Heart left ventricle (tissue), 13 donors: ENCODE results near the gene PUS1.

Experiments
- CTCF ChIP-seq, 12 donors: fragments of 200-600 bp; sonication (generic) in 4 of 12; IDR thresholded peaks; one replicate each; pipeline versions ENCODE4 v1.5.0 to v1.8.0; 2018 to 2022; ENCODE audit warnings: antibody characterized with exemption in 12 of 12, mild to moderate bottlenecking in 5 of 12
- POLR2A ChIP-seq, 2 donors: fragments of 450-650 bp; IDR thresholded peaks; one replicate each; pipeline ENCODE4 v1.6.1; 2017; ENCODE audit warnings: antibody characterized with exemption in 2 of 2, mild to moderate bottlenecking in 2 of 2, moderate library complexity in 2 of 2
- donor health status: ischemic (EF 13 %, LVEDD 7.1; RV severe dilation, severe dysfunction).
- donor health status: DM: no; HTN: yes; CAD: no.
- donor health status: DM: no; HTN: no; CAD: no.
- donor health status: ischemic (EF 25% LVEDD 6.9; RV normal size, moderate dysfunction).
- donor health status: ischemic (EF 25% LVEDD 5.7; RV mildly dilated, moderate dysfunction).
- donor health status: ischemic (EF 35%, LVEDD 5.7; RV mildly dilated, moderate dysfunction).
- donor health status: nonischemic (EF 11% LVEDD 7.7; RV severe dilation, severe dysfunction).
- donor health status: DM: yes; HTN: yes; CAD: no.
- donor health status: PGD.
- donor health status: ischemic (EF 29% LVEDD 5.4; RV normal size, mild dysfunction).
- donor health status: nonischemic (EF 23%, LVEDD 6.1; RV moderate dilation, normal function).

- TF ChIP-seq CTCF (IDR thresholded peaks at IDR 0.05), result no peak
- TF ChIP-seq POLR2A (IDR thresholded peaks at IDR 0.05), result no peak
Observed at GRCh38 chr12:131896811-131897270, 32.2 kb upstream of the PUS1 start.
